ENCODE results near the gene IL12A.

Gene IL12A

GRCh38 chr3:159964166-159964973 is 24.3 kb upstream of the IL12A start:
- no peak for TF ChIP-seq FOXP2 (optimal IDR thresholded peaks at IDR 0.05; ENCODE audit: borderline replicate concordance, extremely low read depth, extremely low read length, insufficient read depth)
- TF ChIP-seq POLR2AphosphoS5 (IDR thresholded peaks at IDR 0.05; ENCODE audit: low read depth, low read length): no peak
- TF ChIP-seq SIN3A (IDR thresholded peaks at IDR 0.05; ENCODE audit: borderline replicate concordance, insufficient read depth, low read length): no peak
- TF ChIP-seq REST (IDR thresholded peaks at IDR 0.05; ENCODE audit: insufficient read depth in 1 of 2, low read depth in 2 of 2, low read length in 2 of 2): no peak
- no peak for TF ChIP-seq TAF1 (IDR thresholded peaks at IDR 0.05; ENCODE audit: borderline replicate concordance, insufficient read depth, low read length)

- TF ChIP-seq TAF1 (IDR thresholded peaks at IDR 0.05; ENCODE audit: borderline replicate concordance, insufficient read depth, low read length) (no peak), FOXP2 (optimal IDR thresholded peaks at IDR 0.05; ENCODE audit: borderline replicate concordance, extremely low read depth, extremely low read length, insufficient read depth) (no peak), REST (IDR thresholded peaks at IDR 0.05; ENCODE audit: insufficient read depth in 1 of 2, low read depth in 2 of 2, low read length in 2 of 2) (no peak), POLR2AphosphoS5 (IDR thresholded peaks at IDR 0.05; ENCODE audit: low read depth, low read length) (no peak), SIN3A (IDR thresholded peaks at IDR 0.05; ENCODE audit: borderline replicate concordance, insufficient read depth, low read length) (no peak)
These were observed 17.3 kb upstream of the IL12A start for GRCh38 chr3:159971311-159971710.

- no peak for TF ChIP-seq REST (IDR thresholded peaks at IDR 0.05; ENCODE audit: insufficient read depth in 1 of 2, low read depth in 2 of 2, low read length in 2 of 2)
These were observed 11.3 kb upstream of the IL12A start for GRCh38 chr3:159977295-159977694.

GRCh38 chr3:159978353-159978752 is 10.3 kb upstream of the IL12A start:
- TF ChIP-seq POLR2AphosphoS5 (IDR thresholded peaks at IDR 0.05; ENCODE audit: low read depth, low read length): no peak
- no peak for TF ChIP-seq REST (IDR thresholded peaks at IDR 0.05; ENCODE audit: insufficient read depth in 1 of 2, low read depth in 2 of 2, low read length in 2 of 2)
- no peak for TF ChIP-seq FOXP2 (optimal IDR thresholded peaks at IDR 0.05; ENCODE audit: borderline replicate concordance, extremely low read depth, extremely low read length, insufficient read depth)
- no peak for TF ChIP-seq TAF1 (IDR thresholded peaks at IDR 0.05; ENCODE audit: borderline replicate concordance, insufficient read depth, low read length)
- TF ChIP-seq SIN3A (IDR thresholded peaks at IDR 0.05; ENCODE audit: borderline replicate concordance, insufficient read depth, low read length): no peak

Measured in PFSK-1 (cell line).